H1 (cell line): ENCODE data around the gene AIMP1. TPM values are rescaled to one million over a fixed set of nuclear protein-coding genes. Genes with fewer than 3 reads are reported as not detected.

Experiments used
- CTCF ChIA-PET: fragments of 300-600 bp; sonication (Branson Sonifier 250); formaldehyde crosslinking; loops from one replicate; lab custom pipeline; 2021; ENCODE audit not compliant: partially characterized antibody; lab: Charles Lee
- POLR2A ChIA-PET: fragments of 300-600 bp; sonication (Branson Sonifier 250); formaldehyde crosslinking; loops from one replicate; lab custom pipeline; 2021; ENCODE audit warnings: inconsistent platforms; ENCODE audit not compliant: partially characterized antibody; lab: Charles Lee
- DNase-seq, 2 experiments: peaks; one replicate each; pipeline versions ENCODE4 v3.0.0 to v3.0.0-alpha.2; 2010 to 2022; ENCODE audit warnings: low spot score in 2 of 2, low read depth in 1 of 2, mixed read lengths in 1 of 2
- FAIRE-seq: peaks from 2 replicates; lab custom pipeline; 2011; peaks lifted over from hg19 to GRCh38; lab: Jason Lieb, UNC
- H2AFZ ChIP-seq: 2 replicates; pipeline ENCODE4 v1.8.1; 2012; ENCODE audit warnings: low read length, inconsistent platforms
- H2AK5ac ChIP-seq: 2 replicates; pipeline ENCODE4 v1.6.1; 2013; ENCODE audit warnings: low read depth, low read length
- H2BK120ac ChIP-seq: replicated peaks from 2 replicates; pipeline ENCODE3; 2013; ENCODE audit warnings: low read depth, low read length, inconsistent platforms
- H2BK12ac ChIP-seq: 2 replicates; pipeline ENCODE4 v1.6.1; 2013; ENCODE audit warnings: low read depth, low read length
- H2BK15ac ChIP-seq: 2 replicates; pipeline ENCODE4 v1.6.1; 2013; ENCODE audit warnings: low read length
- H2BK20ac ChIP-seq: 2 replicates; pipeline ENCODE4 v1.6.1; 2013; ENCODE audit warnings: low read length
- H2BK5ac ChIP-seq: 2 replicates; pipeline ENCODE4 v1.6.1; 2013; ENCODE audit warnings: low read depth, low read length
- H3K14ac ChIP-seq: 2 replicates; pipeline ENCODE4 v1.6.1; 2013; ENCODE audit warnings: inconsistent platforms; ENCODE audit not compliant: insufficient read length
- H3K18ac ChIP-seq: 2 replicates; pipeline ENCODE4 v1.6.1; 2013; ENCODE audit warnings: low read length; ENCODE audit errors: extremely low read depth
- H3K23ac ChIP-seq: 2 replicates; pipeline ENCODE4 v1.6.1; 2013; ENCODE audit warnings: inconsistent platforms; ENCODE audit not compliant: insufficient read length
- H3K23me2 ChIP-seq: 2 replicates; pipeline ENCODE4 v1.6.1; 2013; ENCODE audit warnings: low read depth, low read length
- H3K27ac ChIP-seq: 2 replicates; pipeline ENCODE4 v1.6.1; 2011; ENCODE audit warnings: low read depth, low read length, inconsistent platforms
- H3K27me3 ChIP-seq, 4 experiments: replicated peaks in 1 of 4; 1 replicate in 1 of 4; 2 replicates in 3 of 4; pipeline versions ENCODE4 v1.6.1 to v1.8.1; 2011 to 2013; ENCODE audit warnings: low read length in 3 of 4, mild to moderate bottlenecking in 3 of 4, inconsistent platforms in 2 of 4, mixed read lengths in 2 of 4, moderate library complexity in 1 of 4; ENCODE audit not compliant: control insufficient read depth in 3 of 4, insufficient read depth in 3 of 4; ENCODE audit errors: extremely low read depth in 1 of 4
- H3K36me3 ChIP-seq, 4 experiments: 2 replicates each; pipeline versions ENCODE4 v1.6.1 to v1.8.1; 2011 to 2013; ENCODE audit warnings: mild to moderate bottlenecking in 4 of 4, low read length in 3 of 4, moderate library complexity in 2 of 4, control low read depth in 1 of 4, inconsistent platforms in 1 of 4; ENCODE audit not compliant: insufficient read depth in 4 of 4, control insufficient read depth in 2 of 4
- H3K4ac ChIP-seq: replicated peaks from 2 replicates; pipeline ENCODE3; 2013; ENCODE audit warnings: low read length, low read depth, mixed read lengths, inconsistent platforms; ENCODE audit not compliant: insufficient read length
- H3K4me1 ChIP-seq, 4 experiments: replicated peaks in 1 of 4; 1 replicate in 1 of 4; 2 replicates in 3 of 4; pipeline versions ENCODE4 v1.6.1 to v1.8.1; 2011 to 2013; ENCODE audit warnings: low read length in 3 of 4, inconsistent platforms in 2 of 4, mixed read lengths in 1 of 4; ENCODE audit not compliant: insufficient read depth in 4 of 4, control insufficient read depth in 3 of 4
- H3K4me2 ChIP-seq, 2 experiments: 2 replicates each; pipeline versions ENCODE4 v1.6.1 to v1.8.1; 2011 to 2013; ENCODE audit warnings: low read depth in 2 of 2, low read length in 2 of 2, control low read depth in 1 of 2, inconsistent platforms in 1 of 2, mild to moderate bottlenecking in 1 of 2; ENCODE audit not compliant: insufficient read depth in 1 of 2
- H3K4me3 ChIP-seq, 4 experiments: fragments of 200-600, 300-600 bp in 1 of 4; sonication (generic), shearing (Covaris generic), sonication (Bioruptor Twin) in 1 of 4; 2 replicates each; pipeline versions ENCODE4 v1.5.1 to v1.8.1; 2011 to 2016; ENCODE audit warnings: low read length in 4 of 4, low read depth in 3 of 4, control low read depth in 2 of 4, inconsistent platforms in 2 of 4, mild to moderate bottlenecking in 2 of 4, mixed read lengths in 1 of 4, moderate library complexity in 1 of 4; ENCODE audit not compliant: insufficient read depth in 2 of 4; ENCODE audit errors: extremely low read depth in 1 of 4
- H3K56ac ChIP-seq: replicated peaks from 2 replicates; pipeline ENCODE3; 2013; ENCODE audit warnings: low read depth, mild to moderate bottlenecking, mixed read lengths, low read length, inconsistent platforms; ENCODE audit not compliant: insufficient read length
- H3K79me1 ChIP-seq: 2 replicates; pipeline ENCODE4 v1.6.1; 2013; ENCODE audit warnings: low read depth, low read length, control low read depth
- H3K79me2 ChIP-seq, 2 experiments: 2 replicates each; pipeline versions ENCODE4 v1.6.1 to v1.8.1; 2012 to 2013; ENCODE audit warnings: low read length in 2 of 2, mild to moderate bottlenecking in 2 of 2, inconsistent platforms in 1 of 2; ENCODE audit not compliant: insufficient read depth in 2 of 2, control insufficient read depth in 1 of 2
- H3K9ac ChIP-seq, 4 experiments: replicated peaks in 1 of 4; 1 replicate in 1 of 4; 2 replicates in 3 of 4; pipeline versions ENCODE4 v1.6.1 to v1.8.1; 2011 to 2013; ENCODE audit warnings: low read depth in 3 of 4, low read length in 3 of 4, control low read depth in 2 of 4, mild to moderate bottlenecking in 2 of 4, moderate library complexity in 2 of 4, inconsistent platforms in 1 of 4; ENCODE audit errors: extremely low read depth in 1 of 4
- H3K9me3 ChIP-seq, 2 experiments: 2 replicates each; pipeline versions ENCODE4 v1.6.1 to v1.8.1; 2012 to 2013; ENCODE audit warnings: mild to moderate bottlenecking in 2 of 2, moderate library complexity in 2 of 2, control low read depth in 1 of 2, inconsistent platforms in 1 of 2, low read depth in 1 of 2, low read length in 1 of 2, mixed read lengths in 1 of 2; ENCODE audit not compliant: insufficient read depth in 2 of 2
- H4K20me1 ChIP-seq, 2 experiments: replicated peaks in 1 of 2; 2 replicates each; pipeline versions ENCODE3 to v1.8.1; 2011 to 2013; ENCODE audit warnings: inconsistent platforms in 2 of 2, low read length in 2 of 2, mild to moderate bottlenecking in 1 of 2; ENCODE audit not compliant: insufficient read depth in 2 of 2, control insufficient read depth in 1 of 2
- H4K5ac ChIP-seq: 2 replicates; pipeline ENCODE4 v1.6.1; 2013; ENCODE audit warnings: low read length, low read depth, mixed read lengths, inconsistent platforms; ENCODE audit not compliant: insufficient read length
- H4K8ac ChIP-seq: 2 replicates; pipeline ENCODE4 v1.8.0; 2013; ENCODE audit warnings: mild to moderate bottlenecking, moderate library complexity, low read length, inconsistent platforms; ENCODE audit not compliant: insufficient read depth; ENCODE audit errors: extremely low read depth
- H4K91ac ChIP-seq: replicated peaks from 2 replicates; pipeline ENCODE3; 2013; ENCODE audit warnings: low read length, mixed read lengths, inconsistent platforms; ENCODE audit not compliant: insufficient read length
- CHD1 ChIP-seq: IDR thresholded peaks from 2 replicates; pipeline ENCODE4 v1.6.1; 2012; ENCODE audit warnings: low read depth, low read length, improper control_type of control experiment
- WGBS, 2 experiments: shearing (Covaris generic) in 1 of 2; methylation state at CpG; one replicate each; pipeline versions ENCODE4 v1.1.6 to v1.1.7; 2013 to 2015; ENCODE audit warnings: low lambda C conversion rate in 2 of 2, mixed read lengths in 2 of 2, inconsistent platforms in 1 of 2, low coverage in 1 of 2, missing lambda C conversion rate in 1 of 2; ENCODE audit not compliant: insufficient replicate concordance in 2 of 2, insufficient coverage in 1 of 2, insufficient read length in 1 of 2; ENCODE audit errors: extremely low coverage in 1 of 2, missing lambda C conversion rate in 1 of 2; 5-methylcytosine and 5-hydroxymethylcytosine counted together
- polyA plus RNA-seq, 7 experiments: library from polyadenylated mRNA; depleted of rRNA in 3 of 7; stranded (reverse) in 5 of 7; unstranded in 2 of 7; fragments of >200 nt in 5 of 7; fragments of 200-250 nt in 2 of 7; gene quantifications; 1 replicate in 5 of 7; 2 replicates in 1 of 7; 4 replicates in 1 of 7; pipeline versions ENCODE4 v1.2.1 to v1.2.3, GENCODE V29; 2011 to 2013; ENCODE audit warnings: missing spikeins in 2 of 7, mixed read lengths in 2 of 7
- total RNA-seq: library from RNA; stranded (reverse); fragmentation: NEBNext Ultra II Directional; extraction: Animal tissue kit (Norgen Biotek cat#: 25700); gene quantifications from 2 replicates; pipeline ENCODE4 v1.2.1, GENCODE V29; 2021
- TF ChIP-seq, protein P1 (sequence below), 3 experiments: IDR thresholded peaks; 1 replicate in 2 of 3; 2 replicates in 1 of 3; pipeline versions ENCODE4 v1.5.1 to v1.6.1; 2011; ENCODE audit warnings: low read length in 3 of 3, mild to moderate bottlenecking in 3 of 3, inconsistent platforms in 2 of 3, low read depth in 1 of 3, moderate library complexity in 1 of 3; ENCODE audit not compliant: insufficient read depth in 1 of 3; ENCODE audit errors: control extremely low read depth in 1 of 3
- TF ChIP-seq, protein P2 (sequence below): IDR thresholded peaks from 2 replicates; pipeline ENCODE4 v1.6.1; 2011; ENCODE audit warnings: low read depth, mild to moderate bottlenecking, low read length; ENCODE audit not compliant: insufficient read depth

Gene AIMP1
- total and polyA plus RNA-seq, 2 of the 8 experiments (the other 6 are each of a cell fraction or from before 2014, with no cell fraction given) = 7.9 to 54.6 TPM

- DNase-seq = no peak
- Histone ChIP-seq H2BK15ac (no peak overlapping the region), H4K20me1 (no peaks in the 10 kb centered on the region), H3K4me3 (no peak overlapping the region), H4K8ac (no peak overlapping the region), H3K27me3 (peaks cover 0 to 1% (median 0%) of the 10 kb centered on the region in 4 experiments; a peak in 1 of 7 replicates), H3K79me2 (no peaks in the 10 kb centered on the region), H3K79me1 (no peaks in the 10 kb centered on the region), H3K27ac (no peak overlapping the region), H4K91ac (no peak overlapping the region), H2BK20ac (no peak overlapping the region), H3K9ac (no peak overlapping the region), H4K5ac (no peak overlapping the region), H3K36me3 (peaks cover 0 to 3% (median 0%) of the 10 kb centered on the region in 4 experiments; a peak in 1 of 8 replicates), H3K23ac (no peak overlapping the region), H3K14ac (no peak overlapping the region), H3K4me1 (peaks cover 0 to 8% (median 1%) of the 10 kb centered on the region in 4 experiments; a peak in 2 of 7 replicates), H2BK120ac (no peak overlapping the region), H2BK5ac (no peak overlapping the region), H2BK12ac (no peak overlapping the region), H3K18ac (no peak overlapping the region), H3K23me2 (no peaks in the 10 kb centered on the region), H3K56ac (no peak overlapping the region), H3K4me2 (no peak overlapping the region), H3K4ac (no peak overlapping the region), H2AFZ (no peak overlapping the region), H2AK5ac (no peak overlapping the region), H3K9me3 (no peaks in the 10 kb centered on the region; a peak in 1 of 4 replicates)
- ChIA-PET CTCF (interaction anchor here (1.3 kb wide), 1 partner anchor 18 kb away, joined by 3 read pairs; no protein-coding TSS in a partner anchor), POLR2A (interaction anchor here (0.5 to 1.6 kb wide), 4 partner anchors 8 to 1606 kb away, joined by 3 to 4 read pairs (median 3); partner anchors contain the start of gene TBCK)
- TF ChIP-seq, protein P1, sequence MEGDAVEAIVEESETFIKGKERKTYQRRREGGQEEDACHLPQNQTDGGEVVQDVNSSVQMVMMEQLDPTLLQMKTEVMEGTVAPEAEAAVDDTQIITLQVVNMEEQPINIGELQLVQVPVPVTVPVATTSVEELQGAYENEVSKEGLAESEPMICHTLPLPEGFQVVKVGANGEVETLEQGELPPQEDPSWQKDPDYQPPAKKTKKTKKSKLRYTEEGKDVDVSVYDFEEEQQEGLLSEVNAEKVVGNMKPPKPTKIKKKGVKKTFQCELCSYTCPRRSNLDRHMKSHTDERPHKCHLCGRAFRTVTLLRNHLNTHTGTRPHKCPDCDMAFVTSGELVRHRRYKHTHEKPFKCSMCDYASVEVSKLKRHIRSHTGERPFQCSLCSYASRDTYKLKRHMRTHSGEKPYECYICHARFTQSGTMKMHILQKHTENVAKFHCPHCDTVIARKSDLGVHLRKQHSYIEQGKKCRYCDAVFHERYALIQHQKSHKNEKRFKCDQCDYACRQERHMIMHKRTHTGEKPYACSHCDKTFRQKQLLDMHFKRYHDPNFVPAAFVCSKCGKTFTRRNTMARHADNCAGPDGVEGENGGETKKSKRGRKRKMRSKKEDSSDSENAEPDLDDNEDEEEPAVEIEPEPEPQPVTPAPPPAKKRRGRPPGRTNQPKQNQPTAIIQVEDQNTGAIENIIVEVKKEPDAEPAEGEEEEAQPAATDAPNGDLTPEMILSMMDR (IDR thresholded peaks at IDR 0.05; ENCODE audit: control extremely low read depth in 1 of 3, insufficient read depth in 1 of 3, low read depth in 1 of 3, low read length in 3 of 3) = no peak
- TF ChIP-seq CHD1 = no peak
- TF ChIP-seq, protein P2, sequence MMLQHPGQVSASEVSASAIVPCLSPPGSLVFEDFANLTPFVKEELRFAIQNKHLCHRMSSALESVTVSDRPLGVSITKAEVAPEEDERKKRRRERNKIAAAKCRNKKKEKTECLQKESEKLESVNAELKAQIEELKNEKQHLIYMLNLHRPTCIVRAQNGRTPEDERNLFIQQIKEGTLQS = no peak
- WGBS, 2 experiments = 91% methylated on average over 3 of the region's 3 CpGs; no CpG with 5 or more reads in 1 of the 2 experiments
- FAIRE-seq = no peak
Measured at GRCh38 chr4:106284227-106284626, 32.1 kb upstream of the AIMP1 start.
